GM08714 (cell line): ENCODE data around the gene GRB2.

Experiments used
- H3K4me3 ChIP-seq: fragments of 200-500 bp; sonication (Bioruptor generic); 2 replicates; pipeline ENCODE4 v1.5.1; 2014; ENCODE audit warnings: mild to moderate bottlenecking, low read length, inconsistent platforms
- ZNF274 ChIP-seq: IDR thresholded peaks from 2 replicates; pipeline ENCODE4 v1.6.1; 2012; ENCODE audit warnings: mild to moderate bottlenecking, low read depth, low read length

Gene GRB2

GRCh38 chr17:75270218-75270965 lies 135.1 kb downstream of the GRB2 start:
- peak overlapping the region; percentile 68 for H3K4me3 ChIP-seq
- no peak for TF ChIP-seq ZNF274

GRCh38 chr17:75269844-75270217 lies 135.6 kb downstream of the GRB2 start:
- H3K4me3 ChIP-seq = peak overlapping the region; percentile 68; the same call in 1 of the 2 replicates
- no peak for TF ChIP-seq ZNF274
